ENCODE results near the gene NEDD4. TPM values are rescaled to one million over a fixed set of nuclear protein-coding genes. Genes with fewer than 3 reads are reported as not detected.

Gene NEDD4
- total RNA-seq, 4 donors from 2014 or later: 36.3 to 87.1 (median 72.3) TPM

GRCh38 chr15:55980511-55980910 lies 12.9 kb downstream of the NEDD4 start:
- DNase-seq: no peak
- H3K4me1 ChIP-seq: no peaks in the 10 kb centered on the region
- H3K27me3 ChIP-seq: no peaks in the 10 kb centered on the region
- no peaks in the 10 kb centered on the region for H3K9me3 ChIP-seq
- TF ChIP-seq, protein P1, sequence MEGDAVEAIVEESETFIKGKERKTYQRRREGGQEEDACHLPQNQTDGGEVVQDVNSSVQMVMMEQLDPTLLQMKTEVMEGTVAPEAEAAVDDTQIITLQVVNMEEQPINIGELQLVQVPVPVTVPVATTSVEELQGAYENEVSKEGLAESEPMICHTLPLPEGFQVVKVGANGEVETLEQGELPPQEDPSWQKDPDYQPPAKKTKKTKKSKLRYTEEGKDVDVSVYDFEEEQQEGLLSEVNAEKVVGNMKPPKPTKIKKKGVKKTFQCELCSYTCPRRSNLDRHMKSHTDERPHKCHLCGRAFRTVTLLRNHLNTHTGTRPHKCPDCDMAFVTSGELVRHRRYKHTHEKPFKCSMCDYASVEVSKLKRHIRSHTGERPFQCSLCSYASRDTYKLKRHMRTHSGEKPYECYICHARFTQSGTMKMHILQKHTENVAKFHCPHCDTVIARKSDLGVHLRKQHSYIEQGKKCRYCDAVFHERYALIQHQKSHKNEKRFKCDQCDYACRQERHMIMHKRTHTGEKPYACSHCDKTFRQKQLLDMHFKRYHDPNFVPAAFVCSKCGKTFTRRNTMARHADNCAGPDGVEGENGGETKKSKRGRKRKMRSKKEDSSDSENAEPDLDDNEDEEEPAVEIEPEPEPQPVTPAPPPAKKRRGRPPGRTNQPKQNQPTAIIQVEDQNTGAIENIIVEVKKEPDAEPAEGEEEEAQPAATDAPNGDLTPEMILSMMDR (IDR thresholded peaks at IDR 0.05): no peak
- no peak for TF ChIP-seq POLR2A (IDR thresholded peaks at IDR 0.05)
- no peak overlapping the region for H3K27ac ChIP-seq
- no peaks in the 10 kb centered on the region for H3K36me3 ChIP-seq
- H3K4me3 ChIP-seq: no peak overlapping the region

- H3K4me3 ChIP-seq: no peak overlapping the region
- DNase-seq: no peak
- H3K36me3 ChIP-seq: no peaks in the 10 kb centered on the region
- H3K4me1 ChIP-seq: no peaks in the 10 kb centered on the region
- TF ChIP-seq, protein P1 (IDR thresholded peaks at IDR 0.05): no peak
- TF ChIP-seq POLR2A (IDR thresholded peaks at IDR 0.05): no peak
- no peaks in the 10 kb centered on the region for H3K27me3 ChIP-seq
- no peak overlapping the region for H3K27ac ChIP-seq
- no peaks in the 10 kb centered on the region for H3K9me3 ChIP-seq
Observed at GRCh38 chr15:55977231-55977630, 16.2 kb downstream of the NEDD4 start.

DNA sequence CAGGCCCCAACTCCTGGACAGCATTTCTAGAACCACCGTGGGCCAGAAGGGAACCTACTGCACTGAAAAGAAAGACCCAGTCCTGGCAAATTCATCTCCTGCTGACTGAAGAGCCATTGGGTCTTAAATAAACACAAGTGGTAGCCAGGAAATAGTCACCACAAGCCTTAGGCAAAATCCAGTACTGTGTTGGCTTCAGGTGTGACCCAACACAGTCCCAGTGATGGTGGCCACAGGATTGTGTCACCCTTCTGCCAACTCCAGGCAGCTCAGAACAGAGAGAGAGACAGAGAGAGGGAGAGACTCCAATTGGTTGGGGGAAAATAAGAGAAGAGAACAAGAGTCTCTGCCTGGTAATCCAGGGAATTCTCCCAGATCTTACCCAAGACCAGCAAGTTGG lies 23.1 kb downstream of the NEDD4 start:
- no peaks in the 10 kb centered on the region for H3K27me3 ChIP-seq
- DNase-seq: no peak
- H3K36me3 ChIP-seq: peaks cover 0 to 6% (median 0%) of the 10 kb centered on the region in 3 donors
- H3K4me1 ChIP-seq: no peaks in the 10 kb centered on the region
- no peaks in the 10 kb centered on the region for H3K9me3 ChIP-seq
- H3K4me3 ChIP-seq: no peak overlapping the region
- TF ChIP-seq, protein P1 (IDR thresholded peaks at IDR 0.05): no peak
- TF ChIP-seq POLR2A (IDR thresholded peaks at IDR 0.05): no peak
- no peak overlapping the region for H3K27ac ChIP-seq

- no peak for DNase-seq
- Histone ChIP-seq H3K4me3 (no peak overlapping the region), H3K27ac (no peak overlapping the region), H3K9me3 (no peaks in the 10 kb centered on the region), H3K4me1 (no peaks in the 10 kb centered on the region), H3K36me3 (peaks cover 0 to 11% (median 0%) of the 10 kb centered on the region in 3 donors), H3K27me3 (no peaks in the 10 kb centered on the region)
- TF ChIP-seq, protein P1 (IDR thresholded peaks at IDR 0.05): no peak
- TF ChIP-seq POLR2A (IDR thresholded peaks at IDR 0.05): no peak
Observed at GRCh38 chr15:55969582-55969981, 23.8 kb downstream of the NEDD4 start.

GRCh38 chr15:55968923-55969322 lies 24.5 kb downstream of the NEDD4 start:
- DNase-seq: no peak
- no peak overlapping the region for H3K27ac ChIP-seq
- H3K36me3 ChIP-seq: peaks cover 0 to 11% (median 0%) of the 10 kb centered on the region in 3 donors
- H3K4me3 ChIP-seq: no peak overlapping the region
- no peaks in the 10 kb centered on the region for H3K27me3 ChIP-seq
- no peak for TF ChIP-seq POLR2A (IDR thresholded peaks at IDR 0.05)
- TF ChIP-seq, protein P1 (IDR thresholded peaks at IDR 0.05): no peak
- H3K9me3 ChIP-seq: no peaks in the 10 kb centered on the region
- H3K4me1 ChIP-seq: no peaks in the 10 kb centered on the region

GRCh38 chr15:55965091-55965490 lies 28.3 kb downstream of the NEDD4 start:
- TF ChIP-seq POLR2A (IDR thresholded peaks at IDR 0.05): no peak
- TF ChIP-seq, protein P1 (IDR thresholded peaks at IDR 0.05): no peak
- H3K4me3 ChIP-seq: no peak overlapping the region
- H3K27ac ChIP-seq: no peak overlapping the region
- no peaks in the 10 kb centered on the region for H3K9me3 ChIP-seq
- peaks cover 0 to 11% (median 0%) of the 10 kb centered on the region in 3 donors for H3K36me3 ChIP-seq
- peaks cover 0 to 12% (median 0%) of the 10 kb centered on the region in 4 donors for H3K4me1 ChIP-seq
- DNase-seq: no peak
- H3K27me3 ChIP-seq: no peaks in the 10 kb centered on the region

All from Peyer's patch (tissue), 4 donors.